Activated CD8-positive, alpha-beta T cell treated with anti-CD3 and anti-CD28 coated beads, Interleukin-2, amount 10 ng/mL, durations not matched to agents 7 days and 5 days (primary cell): ENCODE data around the gene GNL3. TPM values are rescaled to one million over a fixed set of nuclear protein-coding genes. Genes with fewer than 3 reads are reported as not detected.
"Not testable (repeated sequence)": the region's sequence is repeated elsewhere in the genome, so short reads cannot be mapped to it uniquely, and the experiment has no call there.

ENCODE experiments used
- ATAC-seq: fragments of 150-1000 bp; cut with Tn5 transposase; one replicate; pipeline ENCODE4 v1.10.0; 2021; ENCODE audit warnings: moderate library complexity
- CTCF ChIA-PET: fragments of 350-600 bp; sonication (Branson Sonifier 250); formaldehyde crosslinking; loops from one replicate; lab custom pipeline; 2021; ENCODE audit warnings: antibody characterized with exemption; lab: Charles Lee
- POLR2A ChIA-PET: fragments of 350-600 bp; sonication (Branson Sonifier 250); formaldehyde crosslinking; loops from one replicate; lab custom pipeline; 2021; ENCODE audit warnings: antibody characterized with exemption; lab: Charles Lee
- DNase-seq: peaks from one replicate; pipeline ENCODE4 v3.0.0-alpha.2; 2020
- H3K27ac Mint-ChIP-seq: one replicate; pipeline ENCODE4 v1.8.0; 2021; ENCODE audit warnings: mild to moderate bottlenecking, mixed read lengths
- H3K27me3 Mint-ChIP-seq: one replicate; pipeline ENCODE4 v1.8.0; 2021; ENCODE audit warnings: low read depth, mixed read lengths
- H3K36me3 Mint-ChIP-seq: one replicate; pipeline ENCODE4 v1.8.0; 2021; ENCODE audit warnings: low read depth, mixed read lengths
- H3K4me1 Mint-ChIP-seq: one replicate; pipeline ENCODE4 v1.8.0; 2021; ENCODE audit warnings: low read depth, mixed read lengths
- H3K4me3 Mint-ChIP-seq: one replicate; pipeline ENCODE4 v1.8.0; 2021; ENCODE audit warnings: mild to moderate bottlenecking, mixed read lengths
- H3K9me3 Mint-ChIP-seq: one replicate; pipeline ENCODE4 v1.8.0; 2022; ENCODE audit warnings: mixed read lengths; ENCODE audit not compliant: insufficient read depth
- total RNA-seq, 2 experiments: library from RNA; stranded (reverse); gene quantifications; one replicate each; pipeline ENCODE4 v1.2.3, GENCODE V29; 2021

GNL3 gene
- total RNA-seq, 2 experiments from 2014 or later: 85.5 to 86.2 TPM

GRCh38 chr3:52676201-52676600 is 9.6 kb upstream of the GNL3 start:
- H3K36me3 Mint-ChIP-seq: peaks cover 60% of the 10 kb centered on the region
- H3K9me3 Mint-ChIP-seq, POLR2A ChIA-PET, H3K4me3 Mint-ChIP-seq, ATAC-seq, DNase-seq, H3K27me3 Mint-ChIP-seq, H3K27ac Mint-ChIP-seq, CTCF ChIA-PET: not testable (repeated sequence)
- peaks cover 13% of the 10 kb centered on the region for H3K4me1 Mint-ChIP-seq

DNA sequence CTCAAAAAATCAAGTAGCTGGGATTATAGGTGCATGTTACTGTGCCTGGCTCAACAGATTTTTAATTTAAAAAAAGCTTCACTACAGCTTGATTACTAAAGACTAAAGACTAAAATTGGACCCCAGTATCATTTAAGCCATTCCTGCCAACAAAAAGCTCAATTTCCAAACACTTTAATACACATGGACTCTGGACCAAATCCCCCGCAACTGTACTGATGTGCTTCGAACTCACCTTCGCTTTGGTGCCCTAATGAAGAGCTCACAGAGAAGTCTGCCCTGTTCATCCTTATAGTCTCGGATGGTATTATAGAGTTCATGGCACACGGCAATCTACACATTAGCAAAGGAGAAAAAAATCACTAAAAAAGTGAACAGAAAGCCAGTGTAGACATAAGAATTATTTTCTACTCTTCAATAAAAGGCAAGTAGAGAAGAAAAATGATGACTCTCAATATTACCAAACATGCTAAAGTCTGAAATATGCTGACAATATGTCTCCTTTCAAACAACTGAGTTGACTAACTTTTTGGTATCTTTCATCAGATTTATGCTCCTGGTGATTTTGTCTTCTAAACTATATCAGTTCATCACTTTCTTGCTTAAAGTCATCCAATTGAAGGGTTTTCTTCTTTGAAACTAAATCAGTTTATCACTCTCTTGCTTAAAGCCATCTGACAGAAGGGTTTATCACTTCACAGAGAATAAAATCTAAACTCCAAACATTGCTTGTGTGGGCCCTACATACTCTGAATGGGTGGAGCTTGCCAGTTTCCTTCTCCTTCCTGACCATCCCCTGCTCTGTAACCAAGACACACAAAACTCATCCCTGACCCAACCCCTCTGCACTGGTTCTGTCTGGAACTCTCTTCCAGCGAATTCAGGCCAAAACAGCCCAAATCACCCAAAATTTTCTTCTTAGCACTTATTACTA is 7.3 kb upstream of the GNL3 start:
- peaks cover 61% of the 10 kb centered on the region for H3K36me3 Mint-ChIP-seq
- no peak overlapping the region for H3K4me3 Mint-ChIP-seq
- peak overlapping the region; percentile 31 for H3K27ac Mint-ChIP-seq
- no peaks in the 10 kb centered on the region for H3K9me3 Mint-ChIP-seq
- no peaks in the 10 kb centered on the region for H3K27me3 Mint-ChIP-seq
- POLR2A ChIA-PET: interaction anchor here (0.6 kb wide), 1 partner anchor 27 kb away, joined by 3 read pairs; no protein-coding TSS in a partner anchor
- ATAC-seq (no peak), DNase-seq (no peak)
- CTCF ChIA-PET: no interaction called here
- H3K4me1 Mint-ChIP-seq: peaks cover 19% of the 10 kb centered on the region

GRCh38 chr3:52679199-52679538 is 6.7 kb upstream of the GNL3 start:
- DNase-seq (no peak), ATAC-seq (no peak)
- Mint-ChIP-seq H3K27ac (no peak overlapping the region), H3K4me3 (no peak overlapping the region), H3K9me3 (no peaks in the 10 kb centered on the region), H3K27me3 (no peaks in the 10 kb centered on the region), H3K36me3 (peaks cover 60% of the 10 kb centered on the region), H3K4me1 (peaks cover 24% of the 10 kb centered on the region)
- ChIA-PET POLR2A (no interaction called here), CTCF (no interaction called here)

GRCh38 chr3:52679811-52680210 is 6.0 kb upstream of the GNL3 start:
- Mint-ChIP-seq H3K9me3 (no peaks in the 10 kb centered on the region), H3K36me3 (peaks cover 59% of the 10 kb centered on the region), H3K4me3 (no peak overlapping the region), H3K4me1 (peaks cover 30% of the 10 kb centered on the region), H3K27ac (no peak overlapping the region), H3K27me3 (no peaks in the 10 kb centered on the region)
- ATAC-seq (no peak), DNase-seq (no peak)
- ChIA-PET CTCF (no interaction called here), POLR2A (no interaction called here)

DNA sequence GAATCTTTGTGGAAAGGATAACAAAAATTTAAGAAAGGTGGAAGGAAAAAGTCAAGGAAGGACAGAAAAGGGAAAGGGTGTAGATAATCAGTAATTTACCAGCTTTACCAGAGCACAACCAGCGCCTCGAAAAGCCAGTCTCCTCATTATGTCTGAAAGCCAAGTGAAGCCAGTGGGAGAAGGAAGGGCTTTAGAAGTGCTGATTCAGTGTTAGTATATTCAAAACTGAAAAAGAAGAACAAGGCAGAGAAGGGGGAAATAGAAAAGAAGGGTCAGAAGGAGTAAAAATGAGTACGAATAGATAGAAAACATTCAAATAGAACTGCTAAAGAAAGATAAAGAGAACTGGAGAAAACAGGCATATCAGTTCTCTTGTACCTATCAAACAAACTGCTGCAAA is 4.2 kb upstream of the GNL3 start:
- Mint-ChIP-seq H3K27ac (no peak overlapping the region), H3K9me3 (no peaks in the 10 kb centered on the region), H3K4me3 (no peak overlapping the region), H3K4me1 (peaks cover 31% of the 10 kb centered on the region), H3K27me3 (no peaks in the 10 kb centered on the region), H3K36me3 (peaks cover 55% of the 10 kb centered on the region)
- ChIA-PET POLR2A (no interaction called here), CTCF (no interaction called here)
- ATAC-seq: no peak
- no peak for DNase-seq

DNA sequence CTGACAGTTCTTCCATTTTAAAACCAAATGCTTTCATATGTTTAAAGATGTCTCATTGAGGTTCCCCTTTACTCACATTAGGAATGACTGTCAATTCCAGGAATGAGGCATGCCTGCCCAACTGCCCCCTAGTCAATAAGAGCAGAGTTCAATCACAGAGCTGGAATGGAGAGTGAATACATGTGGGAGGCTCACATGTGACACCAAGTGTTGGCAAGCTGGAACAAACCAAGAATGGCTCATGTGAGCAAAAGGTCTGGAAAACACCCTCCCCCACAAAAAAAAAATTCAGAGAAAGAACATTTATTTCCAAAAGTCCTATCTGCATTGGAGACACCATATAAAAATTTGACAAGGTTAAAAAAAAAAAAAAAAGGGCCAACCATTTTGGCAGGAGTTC is 3.8 kb upstream of the GNL3 start:
- DNase-seq: no peak
- peaks cover 35% of the 10 kb centered on the region for H3K4me1 Mint-ChIP-seq
- ChIA-PET POLR2A (no interaction called here), CTCF (no interaction called here)
- H3K36me3 Mint-ChIP-seq: peaks cover 55% of the 10 kb centered on the region
- no peak for ATAC-seq
- no peak overlapping the region for H3K4me3 Mint-ChIP-seq
- no peaks in the 10 kb centered on the region for H3K9me3 Mint-ChIP-seq
- H3K27me3 Mint-ChIP-seq: no peaks in the 10 kb centered on the region
- peak overlapping the region; percentile 5 for H3K27ac Mint-ChIP-seq

DNA sequence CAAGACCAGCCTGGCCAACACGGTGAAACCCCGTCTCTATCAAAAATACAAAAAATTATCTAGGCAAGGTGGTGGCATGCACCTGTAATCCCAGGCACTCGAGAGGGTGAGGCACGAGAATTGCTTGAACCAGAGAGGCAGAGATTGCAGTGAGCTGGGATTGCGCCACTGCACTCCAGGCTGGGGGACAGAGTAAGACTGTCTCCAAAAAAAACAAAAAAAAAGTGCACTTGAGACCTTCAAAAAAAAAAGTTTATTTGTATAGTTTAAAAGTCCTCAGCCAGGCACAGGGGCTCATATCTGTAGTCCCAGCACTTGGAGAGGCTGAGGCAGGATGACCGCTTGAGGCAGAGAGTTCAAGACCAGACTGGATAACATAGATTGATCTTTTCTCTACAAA is 2.2 kb upstream of the GNL3 start:
- ATAC-seq (no peak), DNase-seq (no peak)
- ChIA-PET CTCF (no interaction called here), POLR2A (interaction anchor here (3.6 kb wide), 1 partner anchor 23 kb away, joined by 25 read pairs; the partner anchor contains the start of genes GLT8D1 and SPCS1)
- no peaks in the 10 kb centered on the region for H3K9me3 Mint-ChIP-seq
- peaks cover 60% of the 10 kb centered on the region for H3K36me3 Mint-ChIP-seq
- H3K27me3 Mint-ChIP-seq: no peaks in the 10 kb centered on the region
- H3K4me3 Mint-ChIP-seq: peak overlapping the region; percentile 25
- no peak overlapping the region for H3K27ac Mint-ChIP-seq
- peaks cover 50% of the 10 kb centered on the region for H3K4me1 Mint-ChIP-seq

DNA sequence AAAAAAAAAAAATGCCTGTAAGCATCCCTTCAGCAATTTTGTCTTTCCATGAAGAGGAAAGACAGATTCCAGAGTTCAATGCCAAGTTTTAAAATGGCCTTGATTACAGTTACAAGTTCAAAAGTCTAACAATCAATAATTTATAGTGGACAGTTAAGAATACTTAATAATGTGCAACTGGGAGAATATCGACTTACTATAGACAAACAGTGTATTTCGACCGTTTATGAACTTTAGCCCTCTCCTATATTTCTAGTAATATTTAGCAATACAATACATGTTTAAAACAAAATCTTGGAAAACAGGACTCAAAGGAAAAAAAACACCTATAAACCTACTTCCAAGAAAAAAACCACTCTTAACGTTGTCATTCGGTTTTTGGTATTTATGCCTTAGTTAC is 1.6 kb upstream of the GNL3 start:
- CTCF ChIA-PET: interaction anchor here (1.1 kb wide), 1 partner anchor 18 kb away, joined by 3 read pairs; no protein-coding TSS in a partner anchor

DNA sequence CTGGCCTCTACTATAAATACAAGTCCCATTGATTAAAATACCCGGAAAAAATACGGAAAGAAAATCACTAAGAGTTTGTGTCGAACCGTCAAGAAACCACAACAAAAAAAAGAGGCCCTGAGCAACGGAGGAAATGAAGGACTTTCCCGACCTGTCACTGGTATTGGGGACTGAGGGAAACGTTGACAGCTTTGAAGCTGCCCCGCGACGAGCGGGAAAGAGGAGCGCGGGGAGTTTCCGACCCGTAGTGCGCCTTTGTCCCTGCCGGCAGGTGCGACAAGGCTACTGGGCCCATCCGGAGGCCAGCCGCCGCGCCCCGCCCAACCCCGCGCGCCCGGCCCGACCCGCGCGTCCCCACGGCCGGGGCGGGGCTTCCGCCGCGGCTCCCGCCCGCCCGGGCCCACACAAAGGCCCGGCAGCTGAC is 535 bp upstream of the GNL3 start:
- ChIA-PET CTCF (interaction anchor here (1.0 to 1.1 kb wide), 2 partner anchors 11 to 17 kb away, joined by 3 read pairs; no protein-coding TSS in a partner anchor), POLR2A (interaction anchor here (0.7 to 3.6 kb wide), 6 partner anchors 15 to 148 kb away, joined by 3 to 25 read pairs (median 4); partner anchors contain the start of genes GLT8D1 and SPCS1)
- Mint-ChIP-seq H3K36me3 (peaks cover 59% of the 10 kb centered on the region), H3K9me3 (no peaks in the 10 kb centered on the region), H3K4me3 (peak overlapping the region; percentile 91), H3K27ac (peak overlapping the region; percentile 92), H3K27me3 (no peaks in the 10 kb centered on the region), H3K4me1 (peaks cover 62% of the 10 kb centered on the region)
- ATAC-seq (peak; percentile 83), DNase-seq (peak; percentile 82)

More for the DNA sequence above, 1.6 kb upstream of the GNL3 start:
- peaks cover 56% of the 10 kb centered on the region for H3K4me1 Mint-ChIP-seq
- H3K36me3 Mint-ChIP-seq: peaks cover 59% of the 10 kb centered on the region
- no peaks in the 10 kb centered on the region for H3K9me3 Mint-ChIP-seq
- ATAC-seq (no peak), DNase-seq (no peak)
- POLR2A ChIA-PET: interaction anchor here (1.0 to 3.6 kb wide), 3 partner anchors 22 to 36 kb away, joined by 3 to 25 read pairs (median 5); partner anchors contain the start of genes GLT8D1 and SPCS1
- H3K4me3 Mint-ChIP-seq: peak overlapping the region; percentile 91
- H3K27ac Mint-ChIP-seq: no peak overlapping the region
- no peaks in the 10 kb centered on the region for H3K27me3 Mint-ChIP-seq

DNA sequence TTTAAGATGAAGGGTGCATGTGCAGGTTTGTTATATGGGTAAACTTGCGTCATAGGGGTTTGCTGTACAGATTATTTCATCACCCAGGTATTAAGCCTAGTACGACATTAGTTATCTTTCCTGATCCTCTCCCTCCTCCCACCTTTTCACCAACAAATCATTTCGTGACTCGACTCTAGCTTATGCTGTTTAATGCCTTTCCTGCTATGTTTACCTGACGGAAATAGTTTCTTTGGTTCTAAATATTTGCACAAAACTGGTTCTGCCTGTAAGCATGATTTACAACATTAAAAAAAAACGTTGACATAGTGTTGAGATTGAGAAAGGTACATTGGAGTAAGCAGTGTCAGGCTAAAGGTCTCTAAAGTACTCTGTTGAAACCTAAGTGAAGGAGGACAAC is 2.4 kb downstream of the GNL3 start:
- POLR2A ChIA-PET: interaction anchor here (0.6 to 0.8 kb wide), 2 partner anchors 19 to 134 kb away, joined by 3 to 5 read pairs; no protein-coding TSS in a partner anchor
- H3K4me3 Mint-ChIP-seq: peak overlapping the region; percentile 13
- H3K4me1 Mint-ChIP-seq: peaks cover 58% of the 10 kb centered on the region

GRCh38 chr3:52689151-52689550 is 3.3 kb downstream of the GNL3 start:
- ATAC-seq (no peak), DNase-seq (no peak)
- Mint-ChIP-seq H3K36me3 (peaks cover 74% of the 10 kb centered on the region), H3K4me3 (no peak overlapping the region), H3K27me3 (no peaks in the 10 kb centered on the region), H3K4me1 (peaks cover 56% of the 10 kb centered on the region), H3K9me3 (no peaks in the 10 kb centered on the region), H3K27ac (no peak overlapping the region)
- POLR2A ChIA-PET: no interaction called here
- CTCF ChIA-PET: no interaction called here

More for the DNA sequence above, 2.4 kb downstream of the GNL3 start:
- peaks cover 65% of the 10 kb centered on the region for H3K36me3 Mint-ChIP-seq
- no peak overlapping the region for H3K27ac Mint-ChIP-seq
- ATAC-seq: no peak
- no peaks in the 10 kb centered on the region for H3K9me3 Mint-ChIP-seq
- CTCF ChIA-PET: no interaction called here
- H3K27me3 Mint-ChIP-seq: no peaks in the 10 kb centered on the region
- no peak for DNase-seq

DNA sequence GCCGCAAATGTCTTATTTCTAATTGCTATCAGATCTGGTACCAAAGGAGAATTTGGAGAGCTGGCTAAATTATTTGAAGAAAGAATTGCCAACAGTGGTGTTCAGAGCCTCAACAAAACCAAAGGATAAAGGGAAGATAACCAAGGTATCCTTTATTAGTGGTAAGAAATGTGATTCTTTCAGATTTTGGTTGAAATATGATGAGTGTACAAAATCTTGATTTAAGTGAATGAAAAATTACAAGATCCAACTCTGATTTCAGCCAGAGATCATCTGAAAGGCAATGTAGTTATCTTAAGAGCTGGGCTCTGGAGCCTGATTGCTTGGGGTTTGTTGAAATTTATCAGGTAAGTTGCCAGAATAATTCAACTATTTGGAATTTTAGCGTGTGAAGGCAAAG is 4.7 kb downstream of the GNL3 start:
- DNase-seq (no peak), ATAC-seq (no peak)
- ChIA-PET POLR2A (interaction anchor here (0.6 kb wide), 1 partner anchor 61 kb away, joined by 3 read pairs; no protein-coding TSS in a partner anchor), CTCF (no interaction called here)
- Mint-ChIP-seq H3K36me3 (peaks cover 88% of the 10 kb centered on the region), H3K27me3 (no peaks in the 10 kb centered on the region), H3K4me1 (peaks cover 51% of the 10 kb centered on the region), H3K4me3 (no peak overlapping the region), H3K9me3 (no peaks in the 10 kb centered on the region), H3K27ac (peak overlapping the region; percentile 1)
